Muscle layer of duodenum (tissue), 2 donors: ENCODE results near the gene TMEM233.

Experiments
- H3K27ac ChIP-seq: one replicate; pipeline ENCODE4 v1.7.0; 2013; ENCODE audit warnings: mild to moderate bottlenecking, low read length
- H3K27me3 ChIP-seq: one replicate; pipeline ENCODE4 v1.7.0; 2013; ENCODE audit warnings: low read depth, mild to moderate bottlenecking, control low read depth, low read length
- H3K36me3 ChIP-seq, 2 donors: one replicate each; pipeline ENCODE4 v1.7.0; 2013; ENCODE audit warnings: low read length in 2 of 2, control low read depth in 1 of 2, mild to moderate bottlenecking in 1 of 2; ENCODE audit not compliant: insufficient read depth in 2 of 2, control insufficient read depth in 1 of 2
- H3K4me1 ChIP-seq, 2 donors: one replicate each; pipeline ENCODE4 v1.7.0; 2013; ENCODE audit warnings: low read length in 2 of 2, mild to moderate bottlenecking in 2 of 2, control low read depth in 1 of 2, moderate library complexity in 1 of 2; ENCODE audit not compliant: insufficient read depth in 2 of 2, control insufficient read depth in 1 of 2
- H3K4me3 ChIP-seq, 2 donors: one replicate each; pipeline ENCODE4 v1.7.0; 2013; ENCODE audit warnings: low read length in 2 of 2, low read depth in 1 of 2, mild to moderate bottlenecking in 1 of 2
- H3K9me3 ChIP-seq, 2 donors: one replicate each; pipeline ENCODE4 v1.7.0; 2013; ENCODE audit warnings: low read length in 2 of 2, control low read depth in 1 of 2, mild to moderate bottlenecking in 1 of 2; ENCODE audit not compliant: control insufficient read depth in 1 of 2
- donor health status: healthy.

Gene TMEM233

GRCh38 chr12:119683816-119684215 lies 90.2 kb downstream of the TMEM233 start:
- Histone ChIP-seq H3K4me3 (no peak overlapping the region), H3K27ac (peak overlapping the region; percentile 53), H3K27me3 (no peaks in the 10 kb centered on the region), H3K36me3 (peaks cover 33 to 34% of the 10 kb centered on the region in 2 donors), H3K4me1 (peaks cover 0 to 3% of the 10 kb centered on the region in 2 donors), H3K9me3 (no peaks in the 10 kb centered on the region)

- peaks cover 0 to 3% of the 10 kb centered on the region in 2 donors for H3K4me1 ChIP-seq
- no peaks in the 10 kb centered on the region for H3K9me3 ChIP-seq
- H3K4me3 ChIP-seq, result no peak overlapping the region
- peak overlapping the region; percentile 53 for H3K27ac ChIP-seq
- no peaks in the 10 kb centered on the region for H3K27me3 ChIP-seq
- peaks cover 23 to 24% of the 10 kb centered on the region in 2 donors for H3K36me3 ChIP-seq
Measured at GRCh38 chr12:119684711-119685369, 91.3 kb downstream of the TMEM233 start.

- Histone ChIP-seq H3K27me3 (no peaks in the 10 kb centered on the region), H3K4me3 (no peak overlapping the region), H3K27ac (peak overlapping the region; percentile 71), H3K9me3 (no peaks in the 10 kb centered on the region), H3K4me1 (peaks cover 0 to 3% of the 10 kb centered on the region in 2 donors), H3K36me3 (peaks cover 17 to 19% of the 10 kb centered on the region in 2 donors)
Measured at GRCh38 chr12:119685375-119685774, 91.8 kb downstream of the TMEM233 start.

DNA sequence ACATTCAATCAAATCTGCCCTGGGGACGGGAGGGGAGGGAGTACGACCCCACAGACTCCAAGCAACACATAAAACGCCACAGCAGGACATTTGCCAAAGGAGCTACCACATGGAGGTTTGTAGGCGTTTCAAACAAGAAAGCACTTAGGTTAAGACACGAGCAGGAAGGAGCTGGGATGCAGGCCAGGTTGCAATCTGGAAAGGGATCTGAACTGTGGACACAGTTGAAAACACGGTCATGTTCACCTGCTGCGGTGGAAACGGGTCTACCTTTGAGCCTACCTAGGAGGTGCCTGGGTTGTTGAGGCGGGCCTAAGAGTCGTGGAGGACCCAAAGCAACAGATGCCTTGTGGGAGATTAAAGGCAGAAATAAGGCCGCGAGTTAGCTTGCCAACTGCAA lies 92.8 kb downstream of the TMEM233 start:
- H3K27ac ChIP-seq, result peak overlapping the region; percentile 71
- peaks cover 8 to 10% of the 10 kb centered on the region in 2 donors for H3K36me3 ChIP-seq
- peaks cover 0 to 3% of the 10 kb centered on the region in 2 donors for H3K4me1 ChIP-seq

DNA sequence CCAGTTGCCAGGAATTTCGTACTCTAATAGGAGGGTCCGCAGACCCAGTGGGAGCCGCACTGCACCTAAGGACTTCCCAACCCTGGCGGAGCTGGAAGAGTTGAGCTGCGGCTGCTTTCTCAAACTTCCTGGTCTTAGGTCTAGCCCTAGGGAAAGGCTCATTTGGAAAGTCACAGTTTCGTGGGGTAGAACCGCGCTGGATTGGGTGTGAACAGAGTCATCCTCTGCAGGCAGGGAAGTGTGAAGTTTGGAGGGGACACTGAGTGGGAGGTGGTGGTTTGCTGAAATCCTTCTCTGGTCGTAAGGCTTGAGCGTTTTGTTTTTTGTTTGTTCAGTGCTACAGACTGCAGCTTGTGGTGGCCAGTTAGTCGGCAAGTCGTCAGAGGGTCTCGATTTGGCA lies 93.2 kb downstream of the TMEM233 start:
- H3K9me3 ChIP-seq, result no peaks in the 10 kb centered on the region
- H3K4me3 ChIP-seq, result no peak overlapping the region
- H3K27ac ChIP-seq, result peak overlapping the region; percentile 19
- no peaks in the 10 kb centered on the region for H3K27me3 ChIP-seq
- H3K4me1 ChIP-seq, result peaks cover 0 to 3% of the 10 kb centered on the region in 2 donors
- H3K36me3 ChIP-seq, result peaks cover 4 to 7% of the 10 kb centered on the region in 2 donors

More for the DNA sequence above, 92.8 kb downstream of the TMEM233 start:
- Histone ChIP-seq H3K9me3 (no peaks in the 10 kb centered on the region), H3K4me3 (no peak overlapping the region), H3K27me3 (no peaks in the 10 kb centered on the region)

DNA sequence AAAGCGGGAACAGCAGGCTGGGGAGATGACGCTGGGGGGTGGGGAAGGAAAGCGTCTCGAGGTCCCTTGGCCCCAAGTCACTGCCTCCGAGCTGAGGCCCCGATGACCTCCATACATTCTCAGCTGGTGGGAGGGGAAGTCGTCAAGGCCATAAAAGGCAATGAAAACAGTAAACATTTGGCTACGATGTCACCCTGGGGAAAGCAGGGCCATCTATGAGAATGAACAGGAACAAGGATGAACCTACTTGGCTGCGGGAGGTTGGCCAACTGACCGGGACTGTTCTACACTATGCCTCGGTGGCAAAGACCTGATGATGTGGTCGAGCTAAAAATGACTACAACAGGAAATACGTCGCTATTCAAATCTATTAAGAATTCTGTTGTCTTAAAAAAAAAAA lies 93.8 kb downstream of the TMEM233 start:
- Histone ChIP-seq H3K36me3 (peaks cover 0 to under 1% of the 10 kb centered on the region in 2 donors), H3K27ac (no peak overlapping the region), H3K27me3 (no peaks in the 10 kb centered on the region), H3K4me1 (peaks cover 2 to 7% of the 10 kb centered on the region in 2 donors), H3K4me3 (no peak overlapping the region), H3K9me3 (no peaks in the 10 kb centered on the region)

DNA sequence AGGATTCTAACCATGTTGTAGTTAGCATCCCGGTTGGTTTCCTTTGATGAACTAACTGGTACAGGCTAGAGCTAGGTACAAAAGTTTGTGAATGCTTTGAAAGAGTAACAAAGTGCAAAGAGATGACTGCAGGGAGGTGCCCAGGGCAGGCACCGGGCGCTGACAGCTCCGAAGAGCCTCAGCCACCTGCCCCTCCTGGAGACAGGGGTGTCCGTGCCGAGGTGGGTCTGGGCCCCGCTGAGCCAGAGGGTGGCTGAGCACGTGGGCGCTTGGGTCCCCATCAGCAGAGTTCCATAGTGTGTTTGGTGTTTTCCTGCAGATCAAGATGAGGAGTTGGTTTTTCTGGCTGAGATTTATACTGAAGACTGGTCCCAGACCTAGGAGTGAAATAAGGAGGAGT lies 94.3 kb downstream of the TMEM233 start:
- Histone ChIP-seq H3K27me3 (no peaks in the 10 kb centered on the region), H3K4me3 (no peak overlapping the region), H3K9me3 (no peaks in the 10 kb centered on the region), H3K27ac (no peak overlapping the region), H3K4me1 (peaks cover 6 to 12% of the 10 kb centered on the region in 2 donors), H3K36me3 (no peaks in the 10 kb centered on the region)

GRCh38 chr12:119689935-119690500 lies 96.4 kb downstream of the TMEM233 start:
- peaks cover 13 to 16% of the 10 kb centered on the region in 2 donors for H3K4me1 ChIP-seq
- H3K4me3 ChIP-seq, result no peak overlapping the region
- no peaks in the 10 kb centered on the region for H3K36me3 ChIP-seq
- no peaks in the 10 kb centered on the region for H3K9me3 ChIP-seq
- no peak overlapping the region for H3K27ac ChIP-seq
- no peaks in the 10 kb centered on the region for H3K27me3 ChIP-seq

GRCh38 chr12:119691202-119691810 lies 97.7 kb downstream of the TMEM233 start:
- H3K9me3 ChIP-seq, result no peaks in the 10 kb centered on the region
- H3K27me3 ChIP-seq, result no peaks in the 10 kb centered on the region
- no peak overlapping the region for H3K27ac ChIP-seq
- H3K36me3 ChIP-seq, result no peaks in the 10 kb centered on the region
- H3K4me3 ChIP-seq, result no peak overlapping the region
- peaks cover 13 to 16% of the 10 kb centered on the region in 2 donors for H3K4me1 ChIP-seq

GRCh38 chr12:119692410-119692809 lies 98.8 kb downstream of the TMEM233 start:
- Histone ChIP-seq H3K4me1 (peaks cover 13 to 16% of the 10 kb centered on the region in 2 donors), H3K4me3 (no peak overlapping the region), H3K9me3 (no peaks in the 10 kb centered on the region), H3K27me3 (no peaks in the 10 kb centered on the region), H3K36me3 (no peaks in the 10 kb centered on the region), H3K27ac (peak overlapping the region; percentile 61)
